ENCODE data around the gene PAQR5. TPM values are rescaled to one million over a fixed set of nuclear protein-coding genes. Genes with fewer than 3 reads are reported as not detected.
A peak's percentile ranks its signal among the peaks of the same experiment; 100 is the strongest.

Gene PAQR5
- polyA plus RNA-seq, 4 donors: 0.45 to 6.4 (median 1.4) TPM

- Histone ChIP-seq H3K27ac (ENCODE audit: low read depth in 1 of 3, low read length in 2 of 3) (no peak overlapping the region), H3K36me3 (ENCODE audit: control insufficient read depth in 3 of 3, insufficient read depth in 2 of 3, low read depth in 1 of 3, low read length in 3 of 3) (peaks cover 0 to 2% (median 0%) of the 10 kb centered on the region in 3 donors), H3K9me3 (ENCODE audit: control insufficient read depth in 2 of 2, insufficient read depth in 1 of 2, low read depth in 1 of 2, low read length in 1 of 2) (no peaks in the 10 kb centered on the region), H3K4me1 (ENCODE audit: control insufficient read depth in 3 of 3, insufficient read depth in 2 of 3, low read depth in 1 of 3, low read length in 2 of 3) (no peaks in the 10 kb centered on the region), H3K4me3 (ENCODE audit: low read depth in 1 of 3, low read length in 3 of 3) (no peak overlapping the region), H3K27me3 (ENCODE audit: control insufficient read depth in 3 of 3, insufficient read depth in 3 of 3, low read length in 3 of 3) (peaks cover 0 to 2% (median 0%) of the 10 kb centered on the region in 3 donors)
- 66 to 70% (median 69%) methylated on average over 9 of the region's 9 CpGs for WGBS, 3 donors
- DNase-seq (no peak), FAIRE-seq (no peak)
Measured at GRCh38 chr15:69275933-69276560, 22.7 kb upstream of the PAQR5 start.

GRCh38 chr15:69277316-69277715, 21.4 kb upstream of the PAQR5 start:
- H3K4me3 ChIP-seq (ENCODE audit: low read depth in 1 of 3, low read length in 3 of 3): no peak overlapping the region
- FAIRE-seq (no peak), DNase-seq (no peak)
- no peaks in the 10 kb centered on the region for H3K4me1 ChIP-seq (ENCODE audit: control insufficient read depth in 3 of 3, insufficient read depth in 2 of 3, low read depth in 1 of 3, low read length in 2 of 3)
- H3K36me3 ChIP-seq (ENCODE audit: control insufficient read depth in 3 of 3, insufficient read depth in 2 of 3, low read depth in 1 of 3, low read length in 3 of 3): no peaks in the 10 kb centered on the region
- no peak overlapping the region for H3K27ac ChIP-seq (ENCODE audit: low read depth in 1 of 3, low read length in 2 of 3)
- no peaks in the 10 kb centered on the region for H3K9me3 ChIP-seq (ENCODE audit: control insufficient read depth in 2 of 2, insufficient read depth in 1 of 2, low read depth in 1 of 2, low read length in 1 of 2)
- H3K27me3 ChIP-seq (ENCODE audit: control insufficient read depth in 3 of 3, insufficient read depth in 3 of 3, low read length in 3 of 3): peaks cover 0 to 2% (median 0%) of the 10 kb centered on the region in 3 donors
- 85 to 86% (median 86%) methylated on average over 9 of the region's 9 CpGs for WGBS, 3 donors

GRCh38 chr15:69279636-69280035, 19.1 kb upstream of the PAQR5 start:
- Histone ChIP-seq H3K36me3 (ENCODE audit: control insufficient read depth in 3 of 3, insufficient read depth in 2 of 3, low read depth in 1 of 3, low read length in 3 of 3) (no peaks in the 10 kb centered on the region), H3K9me3 (ENCODE audit: control insufficient read depth in 2 of 2, insufficient read depth in 1 of 2, low read depth in 1 of 2, low read length in 1 of 2) (no peaks in the 10 kb centered on the region), H3K27ac (ENCODE audit: low read depth in 1 of 3, low read length in 2 of 3) (no peak overlapping the region), H3K4me1 (ENCODE audit: control insufficient read depth in 3 of 3, insufficient read depth in 2 of 3, low read depth in 1 of 3, low read length in 2 of 3) (no peaks in the 10 kb centered on the region), H3K27me3 (ENCODE audit: control insufficient read depth in 3 of 3, insufficient read depth in 3 of 3, low read length in 3 of 3) (peaks cover 0 to 2% (median 0%) of the 10 kb centered on the region in 3 donors), H3K4me3 (ENCODE audit: low read depth in 1 of 3, low read length in 3 of 3) (no peak overlapping the region)
- WGBS, 3 donors: 91 to 93% (median 92%) methylated on average over 7 of the region's 7 CpGs
- no peak for DNase-seq
- no peak for FAIRE-seq

GRCh38 chr15:69280783-69281182, 17.9 kb upstream of the PAQR5 start:
- Histone ChIP-seq H3K4me1 (ENCODE audit: control insufficient read depth in 3 of 3, insufficient read depth in 2 of 3, low read depth in 1 of 3, low read length in 2 of 3) (no peaks in the 10 kb centered on the region), H3K27ac (ENCODE audit: low read depth in 1 of 3, low read length in 2 of 3) (no peak overlapping the region), H3K4me3 (ENCODE audit: low read depth in 1 of 3, low read length in 3 of 3) (no peak overlapping the region), H3K9me3 (ENCODE audit: control insufficient read depth in 2 of 2, insufficient read depth in 1 of 2, low read depth in 1 of 2, low read length in 1 of 2) (no peaks in the 10 kb centered on the region), H3K36me3 (ENCODE audit: control insufficient read depth in 3 of 3, insufficient read depth in 2 of 3, low read depth in 1 of 3, low read length in 3 of 3) (peaks cover 0 to under 1% (median 0%) of the 10 kb centered on the region in 3 donors), H3K27me3 (ENCODE audit: control insufficient read depth in 3 of 3, insufficient read depth in 3 of 3, low read length in 3 of 3) (peaks cover 0 to 2% (median 0%) of the 10 kb centered on the region in 3 donors)
- WGBS, 3 donors: 72 to 81% (median 73%) methylated on average over 5 of the region's 5 CpGs
- FAIRE-seq: no peak
- DNase-seq: no peak

- Histone ChIP-seq H3K9me3 (ENCODE audit: control insufficient read depth in 2 of 2, insufficient read depth in 1 of 2, low read depth in 1 of 2, low read length in 1 of 2) (no peaks in the 10 kb centered on the region), H3K27me3 (ENCODE audit: control insufficient read depth in 3 of 3, insufficient read depth in 3 of 3, low read length in 3 of 3) (no peaks in the 10 kb centered on the region), H3K4me1 (ENCODE audit: control insufficient read depth in 3 of 3, insufficient read depth in 2 of 3, low read depth in 1 of 3, low read length in 2 of 3) (no peaks in the 10 kb centered on the region), H3K36me3 (ENCODE audit: control insufficient read depth in 3 of 3, insufficient read depth in 2 of 3, low read depth in 1 of 3, low read length in 3 of 3) (peaks cover 0 to 2% (median 0%) of the 10 kb centered on the region in 3 donors), H3K4me3 (ENCODE audit: low read depth in 1 of 3, low read length in 3 of 3) (no peak overlapping the region), H3K27ac (ENCODE audit: low read depth in 1 of 3, low read length in 2 of 3) (no peak overlapping the region)
- WGBS, 3 donors: 90 to 97% (median 92%) methylated on average over 9 of the region's 9 CpGs
- FAIRE-seq (no peak), DNase-seq (no peak)
Measured at GRCh38 chr15:69282104-69282743, 16.5 kb upstream of the PAQR5 start.

- no peak for DNase-seq
- Histone ChIP-seq H3K27ac (ENCODE audit: low read depth in 1 of 3, low read length in 2 of 3) (no peak overlapping the region), H3K9me3 (ENCODE audit: control insufficient read depth in 2 of 2, insufficient read depth in 1 of 2, low read depth in 1 of 2, low read length in 1 of 2) (no peaks in the 10 kb centered on the region), H3K36me3 (ENCODE audit: control insufficient read depth in 3 of 3, insufficient read depth in 2 of 3, low read depth in 1 of 3, low read length in 3 of 3) (peaks cover 0 to 2% (median 0%) of the 10 kb centered on the region in 3 donors), H3K4me3 (ENCODE audit: low read depth in 1 of 3, low read length in 3 of 3) (no peak overlapping the region), H3K4me1 (ENCODE audit: control insufficient read depth in 3 of 3, insufficient read depth in 2 of 3, low read depth in 1 of 3, low read length in 2 of 3) (peaks cover 0 to 4% (median 0%) of the 10 kb centered on the region in 3 donors), H3K27me3 (ENCODE audit: control insufficient read depth in 3 of 3, insufficient read depth in 3 of 3, low read length in 3 of 3) (no peaks in the 10 kb centered on the region)
- 95 to 99% (median 97%) methylated on average over 12 of the region's 12 CpGs for WGBS, 3 donors
- FAIRE-seq: no peak
Measured at GRCh38 chr15:69285834-69286233, 12.9 kb upstream of the PAQR5 start.

GRCh38 chr15:69288011-69288410, 10.7 kb upstream of the PAQR5 start:
- 88 to 92% (median 89%) methylated on average over 7 of the region's 7 CpGs for WGBS, 3 donors
- Histone ChIP-seq H3K4me1 (ENCODE audit: control insufficient read depth in 3 of 3, insufficient read depth in 2 of 3, low read depth in 1 of 3, low read length in 2 of 3) (peaks cover 0 to 4% (median 0%) of the 10 kb centered on the region in 3 donors), H3K36me3 (ENCODE audit: control insufficient read depth in 3 of 3, insufficient read depth in 2 of 3, low read depth in 1 of 3, low read length in 3 of 3) (peaks cover 0 to 2% (median 0%) of the 10 kb centered on the region in 3 donors), H3K27ac (ENCODE audit: low read depth in 1 of 3, low read length in 2 of 3) (no peak overlapping the region), H3K27me3 (ENCODE audit: control insufficient read depth in 3 of 3, insufficient read depth in 3 of 3, low read length in 3 of 3) (no peaks in the 10 kb centered on the region), H3K4me3 (ENCODE audit: low read depth in 1 of 3, low read length in 3 of 3) (no peak overlapping the region), H3K9me3 (ENCODE audit: control insufficient read depth in 2 of 2, insufficient read depth in 1 of 2, low read depth in 1 of 2, low read length in 1 of 2) (no peaks in the 10 kb centered on the region)
- DNase-seq: no peak
- no peak for FAIRE-seq

GRCh38 chr15:69288531-69289341, 10.0 kb upstream of the PAQR5 start:
- FAIRE-seq (no peak), DNase-seq (no peak)
- Histone ChIP-seq H3K4me1 (ENCODE audit: control insufficient read depth in 3 of 3, insufficient read depth in 2 of 3, low read depth in 1 of 3, low read length in 2 of 3) (peaks cover 0 to 4% (median 0%) of the 10 kb centered on the region in 3 donors), H3K27ac (ENCODE audit: low read depth in 1 of 3, low read length in 2 of 3) (peak overlapping the region in 1 of 3 donors; percentile 42), H3K4me3 (ENCODE audit: low read depth in 1 of 3, low read length in 3 of 3) (no peak overlapping the region), H3K9me3 (ENCODE audit: control insufficient read depth in 2 of 2, insufficient read depth in 1 of 2, low read depth in 1 of 2, low read length in 1 of 2) (no peaks in the 10 kb centered on the region), H3K27me3 (ENCODE audit: control insufficient read depth in 3 of 3, insufficient read depth in 3 of 3, low read length in 3 of 3) (no peaks in the 10 kb centered on the region), H3K36me3 (ENCODE audit: control insufficient read depth in 3 of 3, insufficient read depth in 2 of 3, low read depth in 1 of 3, low read length in 3 of 3) (peaks cover 0 to 2% (median 0%) of the 10 kb centered on the region in 3 donors)
- 72 to 78% (median 73%) methylated on average over 11 of the region's 11 CpGs for WGBS, 3 donors
